ENCODE measurements around the gene ACACA.

GRCh38 chr17:37137070-37137610 lies 269.5 kb downstream of the ACACA start:
- TF ChIP-seq CTCF (IDR thresholded peaks at IDR 0.05) (no peak), POLR2A (IDR thresholded peaks at IDR 0.05) (no peak)

Data from adrenal gland (tissue), 5 donors.